IPS-20b (cell line): ENCODE results near the gene NPIPA2.
"Not testable (repeated sequence)": the region's sequence is repeated elsewhere in the genome, so short reads cannot be mapped to it uniquely, and the experiment has no call there.

Experiments
- H3K27ac ChIP-seq: one replicate; pipeline ENCODE4 v1.5.1; 2013; ENCODE audit warnings: low read length
- H3K27me3 ChIP-seq: 2 replicates; pipeline ENCODE4 v1.6.1; 2013; ENCODE audit warnings: mild to moderate bottlenecking, low read length, inconsistent platforms; ENCODE audit not compliant: insufficient read depth
- H3K36me3 ChIP-seq: 2 replicates; pipeline ENCODE4 v1.6.1; 2013; ENCODE audit warnings: low read depth, mild to moderate bottlenecking, inconsistent platforms, low read length, moderate library complexity; ENCODE audit not compliant: insufficient read depth
- H3K4me1 ChIP-seq: 2 replicates; pipeline ENCODE4 v1.6.1; 2013; ENCODE audit warnings: mild to moderate bottlenecking, control low read depth, inconsistent platforms, low read length, moderate library complexity; ENCODE audit not compliant: insufficient read depth
- H3K4me3 ChIP-seq: 2 replicates; pipeline ENCODE4 v1.5.1; 2013; ENCODE audit warnings: mild to moderate bottlenecking, low read length, inconsistent platforms
- H3K9ac ChIP-seq: 2 replicates; pipeline ENCODE4 v1.6.1; 2013; ENCODE audit warnings: low read depth, mild to moderate bottlenecking, inconsistent platforms, low read length, moderate library complexity
- H3K9me3 ChIP-seq: 2 replicates; pipeline ENCODE4 v1.6.1; 2013; ENCODE audit warnings: mild to moderate bottlenecking, low read depth, low read length, inconsistent platforms; ENCODE audit not compliant: insufficient read depth

Gene NPIPA2

GRCh38 chr16:14742273-14743128 lies at the start of gene NPIPA2:
TSS of gene NPIPA2 (plus strand) at chr16:14742533. CDS start at chr16:14748066, 5,533 bp downstream.
- H3K4me3 ChIP-seq, H3K9ac ChIP-seq, H3K9me3 ChIP-seq, H3K4me1 ChIP-seq, H3K36me3 ChIP-seq, H3K27me3 ChIP-seq, H3K27ac ChIP-seq: not testable (repeated sequence)

- H3K9ac ChIP-seq, H3K36me3 ChIP-seq, H3K9me3 ChIP-seq, H3K4me1 ChIP-seq, H3K27ac ChIP-seq, H3K4me3 ChIP-seq, H3K27me3 ChIP-seq: not testable (repeated sequence)
Observed at GRCh38 chr16:14694129-14694528, 48.2 kb upstream of the NPIPA2 start, which contains the start of gene PLA2G10. TSS of gene PLA2G10 (minus strand) at chr16:14694308. CDS start at chr16:14694229, 79 bp downstream.

- H3K9ac ChIP-seq, H3K4me3 ChIP-seq, H3K36me3 ChIP-seq, H3K27me3 ChIP-seq, H3K9me3 ChIP-seq, H3K4me1 ChIP-seq, H3K27ac ChIP-seq: not testable (repeated sequence)
Observed at GRCh38 chr16:14701859-14702258, 40.5 kb upstream of the NPIPA2 start.

- H3K27me3 ChIP-seq, H3K4me3 ChIP-seq, H3K27ac ChIP-seq, H3K9ac ChIP-seq, H3K36me3 ChIP-seq, H3K4me1 ChIP-seq, H3K9me3 ChIP-seq: not testable (repeated sequence)
Observed at GRCh38 chr16:14702672-14703071, 39.7 kb upstream of the NPIPA2 start.

- H3K27ac ChIP-seq, H3K9ac ChIP-seq, H3K27me3 ChIP-seq, H3K4me3 ChIP-seq, H3K4me1 ChIP-seq, H3K9me3 ChIP-seq, H3K36me3 ChIP-seq: not testable (repeated sequence)
Observed at GRCh38 chr16:14703156-14704011, 38.9 kb upstream of the NPIPA2 start, which contains the start of gene NPIPA3. TSS of gene NPIPA3 (plus strand) at chr16:14703411. CDS start at chr16:14708944, 5,533 bp downstream.

GRCh38 chr16:14733233-14733632 lies 9.1 kb upstream of the NPIPA2 start:
- H3K9me3 ChIP-seq, H3K4me3 ChIP-seq, H3K27me3 ChIP-seq, H3K27ac ChIP-seq, H3K4me1 ChIP-seq, H3K9ac ChIP-seq, H3K36me3 ChIP-seq: not testable (repeated sequence)

- H3K4me1 ChIP-seq, H3K27ac ChIP-seq, H3K27me3 ChIP-seq, H3K4me3 ChIP-seq, H3K36me3 ChIP-seq, H3K9ac ChIP-seq, H3K9me3 ChIP-seq: not testable (repeated sequence)
Observed at GRCh38 chr16:14740832-14741385, 1.4 kb upstream of the NPIPA2 start.

GRCh38 chr16:14741794-14742193 lies 539 bp upstream of the NPIPA2 start:
- H3K4me1 ChIP-seq, H3K9ac ChIP-seq, H3K27me3 ChIP-seq, H3K4me3 ChIP-seq, H3K27ac ChIP-seq, H3K36me3 ChIP-seq, H3K9me3 ChIP-seq: not testable (repeated sequence)

- not testable (repeated sequence) for H3K9ac ChIP-seq, H3K36me3 ChIP-seq, H3K27ac ChIP-seq, H3K4me3 ChIP-seq, H3K27me3 ChIP-seq, H3K9me3 ChIP-seq, H3K4me1 ChIP-seq
Observed at GRCh38 chr16:14773654-14774053, 31.3 kb downstream of the NPIPA2 start.

GRCh38 chr16:14775624-14776023 lies 33.3 kb downstream of the NPIPA2 start:
- H3K4me3 ChIP-seq, H3K27ac ChIP-seq, H3K9me3 ChIP-seq, H3K9ac ChIP-seq, H3K27me3 ChIP-seq, H3K4me1 ChIP-seq, H3K36me3 ChIP-seq: not testable (repeated sequence)

GRCh38 chr16:14776763-14777162 lies 34.4 kb downstream of the NPIPA2 start:
- H3K4me1 ChIP-seq, H3K27ac ChIP-seq, H3K9ac ChIP-seq, H3K4me3 ChIP-seq, H3K9me3 ChIP-seq, H3K36me3 ChIP-seq, H3K27me3 ChIP-seq: not testable (repeated sequence)
